Spleen (tissue), 11 donors: Measurements from ENCODE around the gene NAXE. TPM values are rescaled to one million over a fixed set of nuclear protein-coding genes. Genes with fewer than 3 reads are reported as not detected.

Experiments
- DNase-seq: peaks from one replicate; pipeline ENCODE4 v3.0.0-alpha.2; 2020
- H3K27ac ChIP-seq, 8 donors: fragments of 200-600 bp; sonication (generic) in 7 of 8; 1 replicate in 4 of 8; 2 replicates in 4 of 8; pipeline versions ENCODE4 v1.5.0 to v1.8.0; 2016 to 2021; ENCODE audit warnings: inconsistent platforms in 4 of 8, mild to moderate bottlenecking in 4 of 8, moderate library complexity in 1 of 8
- H3K27me3 ChIP-seq, 7 donors: fragments of 200-600 bp; sonication (generic) in 6 of 7; replicated peaks in 1 of 7; 1 replicate in 4 of 7; 2 replicates in 3 of 7; pipeline versions ENCODE4 v1.5.0 to v1.8.0; 2016 to 2021; ENCODE audit warnings: inconsistent platforms in 3 of 7, mild to moderate bottlenecking in 1 of 7
- H3K36me3 ChIP-seq, 6 donors: fragments of 200-600 bp; sonication (generic) in 5 of 6; 1 replicate in 4 of 6; 2 replicates in 2 of 6; pipeline versions ENCODE4 v1.5.0 to v1.8.0; 2016 to 2021; ENCODE audit warnings: inconsistent platforms in 2 of 6
- H3K4me1 ChIP-seq, 6 donors: fragments of 200-600 bp; sonication (generic) in 5 of 6; 1 replicate in 3 of 6; 2 replicates in 3 of 6; pipeline versions ENCODE4 v1.5.0 to v1.8.0; 2016 to 2021; ENCODE audit warnings: inconsistent platforms in 3 of 6
- H3K4me3 ChIP-seq, 8 donors: fragments of 200-600 bp; sonication (generic) in 7 of 8; 1 replicate in 4 of 8; 2 replicates in 4 of 8; pipeline versions ENCODE4 v1.5.0 to v1.8.0; 2016 to 2021; ENCODE audit warnings: inconsistent platforms in 4 of 8, mild to moderate bottlenecking in 4 of 8, moderate library complexity in 2 of 8
- H3K9me3 ChIP-seq, 8 donors: fragments of 200-600 bp; sonication (generic) in 7 of 8; 1 replicate in 4 of 8; 2 replicates in 4 of 8; pipeline versions ENCODE4 v1.5.0 to v1.8.0; 2016 to 2021; ENCODE audit warnings: inconsistent platforms in 4 of 8
- POLR2A ChIP-seq, 3 donors: fragments of 450-650 bp; IDR thresholded peaks; one replicate each; pipeline ENCODE4 v1.5.1; 2017; ENCODE audit warnings: antibody characterized with exemption in 3 of 3, mild to moderate bottlenecking in 1 of 3
- POLR2AphosphoS5 ChIP-seq, 3 donors: sonication (generic); formaldehyde crosslinking; IDR thresholded peaks; one replicate each; pipeline ENCODE4 v1.5.1; 2017; ENCODE audit warnings: antibody characterized with exemption in 3 of 3
- WGBS, 5 donors: extraction: QIAGEN DNeasy Blood & Tissue Kit in 3 of 5; methylation state at CpG; one replicate each; pipeline versions ENCODE4 v1.1.5 to v1.1.7; 2013 to 2018; 5-methylcytosine and 5-hydroxymethylcytosine counted together
- intact Hi-C: fragments of 100-400 bp; cut with DNase I; formaldehyde crosslinking; loops from one replicate; pipeline ENCODE4 v1.15.0; 2023; ENCODE audit warnings: low total_unique reads
- polyA plus RNA-seq, 3 donors: library from polyadenylated mRNA; stranded (reverse); fragments of 200-250 nt; gene quantifications; one replicate each; pipeline ENCODE4 v1.2.1, GENCODE V29; 2013
- total RNA-seq, 7 donors: library from RNA; depleted of rRNA in 3 of 7; stranded (reverse); fragments of >200 nt in 3 of 7; fragmentation: NEBNext Ultra II Directional in 4 of 7; extraction: Animal tissue kit (Norgen Biotek cat#: 25700) in 4 of 7; gene quantifications; one replicate each; pipeline versions ENCODE4 v1.1.0 to v1.2.1, GENCODE V29; 2016 to 2021
- TF ChIP-seq, protein P1 (sequence below), 11 experiments: fragments of 200-600 bp in 7 of 11; fragments of 450-650 bp in 4 of 11; sonication (generic) in 4 of 11; IDR thresholded peaks in 8 of 11; conservative IDR thresholded peaks in 3 of 11; 1 replicate in 7 of 11; 2 replicates in 4 of 11; pipeline versions ENCODE4 v1.4.0 to v1.8.0; 2016 to 2021; ENCODE audit warnings: antibody characterized with exemption in 11 of 11, inconsistent platforms in 4 of 11, mild to moderate bottlenecking in 1 of 11
- donor health status: healthy with polysubstance abuse.
- donor health status: DM: no; HTN: no; CAD: no; lungs with moderate emphysema.
- donor health status: DM: no; HTN: no; CAD: no.
- donor health status: Bipolar disorder and iron deficiency.
- donor health status: healthy.
- donor health status: DM: no; HTN: no; CAD: no.
- donor health status: DM: yes; HTN: yes; CAD: no.

Gene NAXE
- total and polyA plus RNA-seq, 10 donors = 34.7 to 74.7 (median 48.7) TPM

DNA sequence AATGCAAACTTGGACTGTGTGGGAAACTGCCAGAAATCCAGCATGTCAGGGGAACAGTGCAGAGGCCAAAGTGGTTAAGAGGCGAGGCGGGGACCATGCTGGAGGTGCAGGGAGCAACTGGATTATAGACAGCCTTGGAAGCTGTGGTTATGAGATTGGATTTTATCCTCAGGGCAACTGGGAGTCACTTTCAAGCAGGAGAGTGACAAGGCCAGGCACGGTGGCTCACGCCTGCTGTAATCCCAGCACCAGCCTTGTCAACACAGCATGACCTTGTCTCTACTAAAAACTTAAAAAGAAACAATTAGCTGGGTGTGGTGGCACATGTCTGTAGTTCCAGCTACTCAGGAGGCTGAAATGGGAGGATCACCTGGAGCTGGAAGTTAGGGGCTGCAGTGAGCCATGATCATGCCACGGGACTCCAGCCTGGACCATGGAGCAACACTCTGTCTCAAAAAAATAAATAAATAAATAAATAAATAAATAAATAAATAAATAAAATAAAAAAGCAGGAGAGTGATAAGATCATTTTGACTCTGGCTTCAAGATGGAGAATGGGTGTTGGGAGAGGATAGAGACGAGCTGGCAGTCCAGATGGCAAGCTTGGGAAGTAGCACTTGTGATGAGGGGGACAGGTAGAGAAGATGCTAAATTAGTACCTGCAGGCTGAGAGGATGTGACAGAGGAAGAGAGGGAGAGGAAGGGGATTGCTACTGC, 31.2 kb downstream of the NAXE start:
- H3K4me1 ChIP-seq = peaks cover 24 to 33% (median 28%) of the 10 kb centered on the region in 6 donors
- no peak overlapping the region for H3K4me3 ChIP-seq
- intact Hi-C loops = no loop called here
- H3K27ac ChIP-seq = no peak overlapping the region
- H3K27me3 ChIP-seq = peaks cover 5 to 97% (median 44%) of the 10 kb centered on the region in 7 donors
- no peak for DNase-seq
- TF ChIP-seq, protein P1, sequence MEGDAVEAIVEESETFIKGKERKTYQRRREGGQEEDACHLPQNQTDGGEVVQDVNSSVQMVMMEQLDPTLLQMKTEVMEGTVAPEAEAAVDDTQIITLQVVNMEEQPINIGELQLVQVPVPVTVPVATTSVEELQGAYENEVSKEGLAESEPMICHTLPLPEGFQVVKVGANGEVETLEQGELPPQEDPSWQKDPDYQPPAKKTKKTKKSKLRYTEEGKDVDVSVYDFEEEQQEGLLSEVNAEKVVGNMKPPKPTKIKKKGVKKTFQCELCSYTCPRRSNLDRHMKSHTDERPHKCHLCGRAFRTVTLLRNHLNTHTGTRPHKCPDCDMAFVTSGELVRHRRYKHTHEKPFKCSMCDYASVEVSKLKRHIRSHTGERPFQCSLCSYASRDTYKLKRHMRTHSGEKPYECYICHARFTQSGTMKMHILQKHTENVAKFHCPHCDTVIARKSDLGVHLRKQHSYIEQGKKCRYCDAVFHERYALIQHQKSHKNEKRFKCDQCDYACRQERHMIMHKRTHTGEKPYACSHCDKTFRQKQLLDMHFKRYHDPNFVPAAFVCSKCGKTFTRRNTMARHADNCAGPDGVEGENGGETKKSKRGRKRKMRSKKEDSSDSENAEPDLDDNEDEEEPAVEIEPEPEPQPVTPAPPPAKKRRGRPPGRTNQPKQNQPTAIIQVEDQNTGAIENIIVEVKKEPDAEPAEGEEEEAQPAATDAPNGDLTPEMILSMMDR (IDR thresholded peaks at IDR 0.05 in 8 of 11, conservative IDR thresholded peaks at IDR 0.05 in 3 of 11) = no peak
- TF ChIP-seq POLR2AphosphoS5 (IDR thresholded peaks at IDR 0.05) (no peak), POLR2A (IDR thresholded peaks at IDR 0.05) (no peak)
- H3K36me3 ChIP-seq = no peaks in the 10 kb centered on the region
- 64 to 81% (median 69%) methylated on average over 6 of the region's 6 CpGs for WGBS, 5 donors
- H3K9me3 ChIP-seq = no peaks in the 10 kb centered on the region

DNA sequence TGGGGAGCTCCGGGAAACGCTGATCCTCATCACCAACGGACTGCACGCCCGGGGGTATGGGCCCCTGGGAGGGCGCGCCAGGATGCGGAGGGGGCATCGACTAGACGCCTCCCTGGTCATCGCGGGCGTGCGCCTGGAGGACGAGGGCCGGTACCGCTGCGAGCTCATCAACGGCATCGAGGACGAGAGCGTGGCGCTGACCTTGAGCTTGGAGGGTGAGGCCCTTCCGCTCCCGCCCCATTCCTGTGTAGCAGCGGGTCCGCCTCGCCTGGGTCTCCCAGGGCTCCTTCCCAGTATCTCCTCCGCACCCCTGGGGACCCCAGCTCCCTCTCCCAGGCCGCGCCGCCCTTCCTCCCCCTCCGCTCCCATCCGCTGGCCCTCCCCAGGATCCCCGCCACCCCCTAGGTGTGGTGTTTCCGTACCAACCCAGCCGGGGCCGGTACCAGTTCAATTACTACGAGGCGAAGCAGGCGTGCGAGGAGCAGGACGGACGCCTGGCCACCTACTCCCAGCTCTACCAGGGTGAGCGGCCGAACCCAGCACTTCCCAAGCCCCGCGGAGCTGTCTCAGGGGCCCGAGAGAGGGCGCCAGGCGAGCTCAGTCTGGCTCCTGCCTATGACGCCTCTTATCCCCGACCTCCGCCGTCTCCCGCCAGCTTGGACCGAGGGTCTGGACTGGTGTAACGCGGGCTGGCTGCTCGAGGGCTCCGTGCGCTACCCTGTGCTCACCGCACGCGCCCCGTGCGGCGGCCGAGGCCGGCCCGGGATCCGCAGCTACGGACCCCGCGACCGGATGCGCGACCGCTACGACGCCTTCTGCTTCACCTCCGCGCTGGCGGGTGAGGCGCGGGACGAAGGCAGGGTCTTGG, 32.6 kb downstream of the NAXE start:
- Histone ChIP-seq H3K27ac (peak overlapping the region in 4 of 8 donors; percentile 4 to 46 (median 22)), H3K27me3 (peaks cover 5 to 94% (median 44%) of the 10 kb centered on the region in 7 donors), H3K36me3 (no peaks in the 10 kb centered on the region), H3K4me1 (peaks cover 24 to 33% (median 28%) of the 10 kb centered on the region in 6 donors), H3K4me3 (peak overlapping the region; percentile 29 to 71 (median 38)), H3K9me3 (no peaks in the 10 kb centered on the region)
- intact Hi-C loops = no loop called here
- TF ChIP-seq, protein P1 (IDR thresholded peaks at IDR 0.05 in 8 of 11, conservative IDR thresholded peaks at IDR 0.05 in 3 of 11) = peak in 4 of 11 experiments; percentile 19 to 32 (median 25)
- TF ChIP-seq POLR2AphosphoS5 (IDR thresholded peaks at IDR 0.05) = peak in 2 of 3 donors; percentile 35 to 37
- TF ChIP-seq POLR2A (IDR thresholded peaks at IDR 0.05) = no peak
- WGBS, 5 donors = 1 to 5% (median 2%) methylated on average over 51 to 87 of the region's 87 CpGs
- peak; percentile 81 for DNase-seq

DNA sequence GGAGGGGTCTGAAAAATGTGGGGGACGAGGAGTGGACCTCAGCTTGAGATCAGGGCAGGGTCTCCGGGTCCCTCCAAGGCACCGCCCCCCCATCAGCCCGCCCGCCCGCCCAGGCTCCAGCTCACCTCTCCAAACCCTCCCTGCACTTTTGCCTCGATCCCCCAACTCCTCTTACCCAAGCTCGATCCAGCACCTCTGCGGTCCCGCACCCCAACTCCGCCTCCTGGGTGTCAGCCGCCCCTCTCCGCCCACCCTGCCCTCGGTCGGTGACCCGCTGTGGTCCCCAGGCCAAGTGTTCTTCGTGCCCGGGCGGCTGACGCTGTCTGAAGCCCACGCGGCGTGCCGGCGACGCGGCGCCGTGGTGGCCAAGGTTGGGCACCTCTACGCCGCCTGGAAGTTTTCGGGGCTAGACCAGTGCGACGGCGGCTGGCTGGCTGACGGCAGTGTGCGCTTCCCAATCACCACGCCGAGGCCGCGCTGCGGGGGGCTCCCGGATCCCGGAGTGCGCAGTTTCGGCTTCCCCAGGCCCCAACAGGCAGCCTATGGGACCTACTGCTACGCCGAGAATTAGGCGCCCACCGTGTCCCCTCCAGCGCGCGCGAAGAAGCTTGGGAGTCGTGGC, 33.3 kb downstream of the NAXE start:
- peaks cover 24 to 33% (median 28%) of the 10 kb centered on the region in 6 donors for H3K4me1 ChIP-seq
- no peak for TF ChIP-seq POLR2A (IDR thresholded peaks at IDR 0.05)
- peaks cover 5 to 94% (median 44%) of the 10 kb centered on the region in 7 donors for H3K27me3 ChIP-seq
- no peaks in the 10 kb centered on the region for H3K9me3 ChIP-seq
- peak overlapping the region in 1 of 8 donors; percentile 46 for H3K27ac ChIP-seq
- no peak for DNase-seq
- no peaks in the 10 kb centered on the region for H3K36me3 ChIP-seq
- intact Hi-C loops = no loop called here
- H3K4me3 ChIP-seq = peak overlapping the region; percentile 29 to 71 (median 38)
- 2 to 4% (median 3%) methylated on average over 43 to 54 of the region's 55 CpGs; no CpG with 5 or more reads in 1 of the 5 donors for WGBS, 5 donors

DNA sequence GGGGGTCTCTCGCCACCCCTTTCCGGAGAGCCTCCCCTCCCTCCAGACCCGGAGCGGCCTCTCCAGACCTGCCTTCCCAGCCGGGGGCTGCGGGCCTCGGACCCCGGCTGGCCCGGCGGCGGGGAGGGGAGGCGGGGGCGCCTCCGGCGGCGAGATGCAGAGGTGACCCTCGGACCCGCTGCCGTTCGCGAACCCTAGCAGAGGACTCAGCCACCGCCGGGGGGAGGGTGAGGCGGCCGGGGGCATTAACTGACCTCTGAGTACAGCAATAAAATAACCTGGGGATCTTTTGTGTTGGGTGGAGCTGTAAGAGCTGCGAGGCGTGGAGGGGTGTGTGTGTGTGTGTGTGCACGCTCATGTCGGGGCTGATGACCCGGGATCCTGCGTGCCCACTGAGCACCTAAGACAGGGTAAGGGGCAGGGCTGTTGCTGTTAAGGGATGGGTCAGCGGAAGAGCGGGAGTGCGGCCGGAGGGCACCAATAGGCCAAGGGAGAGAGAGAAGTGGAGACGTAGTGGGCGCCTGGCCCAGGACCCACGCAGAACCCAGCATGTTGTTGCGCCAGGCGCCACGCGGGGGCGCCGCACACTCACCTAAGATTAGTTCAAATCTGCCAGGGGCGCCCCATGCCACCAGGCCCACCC, 34.0 kb downstream of the NAXE start:
- Histone ChIP-seq H3K4me3 (peak overlapping the region in 7 of 8 donors; percentile 29 to 71 (median 39)), H3K27ac (no peak overlapping the region), H3K27me3 (peaks cover 5 to 94% (median 44%) of the 10 kb centered on the region in 7 donors), H3K36me3 (no peaks in the 10 kb centered on the region), H3K9me3 (no peaks in the 10 kb centered on the region), H3K4me1 (peaks cover 24 to 33% (median 28%) of the 10 kb centered on the region in 6 donors)
- TF ChIP-seq POLR2AphosphoS5 (IDR thresholded peaks at IDR 0.05) = no peak
- TF ChIP-seq, protein P1 (IDR thresholded peaks at IDR 0.05 in 8 of 11, conservative IDR thresholded peaks at IDR 0.05 in 3 of 11) = peak; percentile 43 to 86 (median 79)
- peak; percentile 84 for DNase-seq
- 1 to 3% (median 2%) methylated on average over 22 to 45 of the region's 45 CpGs for WGBS, 5 donors
- intact Hi-C loops = no loop called here
